AG10803 (cell line): ENCODE results near the gene PIP4K2A.

ENCODE experiments used
- DNase-seq: peaks from one replicate; pipeline ENCODE4 v3.0.0; 2010; ENCODE audit warnings: low read depth
- H3K4me3 ChIP-seq: 2 replicates; pipeline ENCODE4 v1.5.1; 2011; ENCODE audit warnings: mild to moderate bottlenecking, low read length, control low read depth
- CTCF ChIP-seq: conservative IDR thresholded peaks from 2 replicates; pipeline ENCODE4 v1.5.1; 2011; ENCODE audit warnings: mild to moderate bottlenecking, low read length, control low read depth, inconsistent platforms

The PIP4K2A gene

GRCh38 chr10:22624287-22624738 lies 90.1 kb downstream of the PIP4K2A start:
- DNase-seq = peak; percentile 84
- no peak for TF ChIP-seq CTCF
- H3K4me3 ChIP-seq = no peak overlapping the region

GRCh38 chr10:22623633-22624253 lies 90.6 kb downstream of the PIP4K2A start:
- no peak overlapping the region for H3K4me3 ChIP-seq
- TF ChIP-seq CTCF = no peak
- no peak for DNase-seq

- H3K4me3 ChIP-seq = no peak overlapping the region
- DNase-seq = no peak
- no peak for TF ChIP-seq CTCF
These were observed 92.1 kb downstream of the PIP4K2A start for GRCh38 chr10:22622242-22622806.

GRCh38 chr10:22621726-22622125 lies 92.7 kb downstream of the PIP4K2A start:
- no peak overlapping the region for H3K4me3 ChIP-seq
- no peak for TF ChIP-seq CTCF
- DNase-seq = no peak

- no peak overlapping the region for H3K4me3 ChIP-seq
- DNase-seq = no peak
- no peak for TF ChIP-seq CTCF
These were observed 93.4 kb downstream of the PIP4K2A start for GRCh38 chr10:22620929-22621328.

- no peak overlapping the region for H3K4me3 ChIP-seq
- TF ChIP-seq CTCF = no peak
- DNase-seq = peak; percentile 94
These were observed 94.1 kb downstream of the PIP4K2A start for GRCh38 chr10:22620140-22620857.

GRCh38 chr10:22619101-22619500 lies 95.3 kb downstream of the PIP4K2A start:
- DNase-seq = peak; percentile 59
- no peak for TF ChIP-seq CTCF
- no peak overlapping the region for H3K4me3 ChIP-seq
